ENCODE measurements around the gene KCTD12.

KCTD12 gene

DNA sequence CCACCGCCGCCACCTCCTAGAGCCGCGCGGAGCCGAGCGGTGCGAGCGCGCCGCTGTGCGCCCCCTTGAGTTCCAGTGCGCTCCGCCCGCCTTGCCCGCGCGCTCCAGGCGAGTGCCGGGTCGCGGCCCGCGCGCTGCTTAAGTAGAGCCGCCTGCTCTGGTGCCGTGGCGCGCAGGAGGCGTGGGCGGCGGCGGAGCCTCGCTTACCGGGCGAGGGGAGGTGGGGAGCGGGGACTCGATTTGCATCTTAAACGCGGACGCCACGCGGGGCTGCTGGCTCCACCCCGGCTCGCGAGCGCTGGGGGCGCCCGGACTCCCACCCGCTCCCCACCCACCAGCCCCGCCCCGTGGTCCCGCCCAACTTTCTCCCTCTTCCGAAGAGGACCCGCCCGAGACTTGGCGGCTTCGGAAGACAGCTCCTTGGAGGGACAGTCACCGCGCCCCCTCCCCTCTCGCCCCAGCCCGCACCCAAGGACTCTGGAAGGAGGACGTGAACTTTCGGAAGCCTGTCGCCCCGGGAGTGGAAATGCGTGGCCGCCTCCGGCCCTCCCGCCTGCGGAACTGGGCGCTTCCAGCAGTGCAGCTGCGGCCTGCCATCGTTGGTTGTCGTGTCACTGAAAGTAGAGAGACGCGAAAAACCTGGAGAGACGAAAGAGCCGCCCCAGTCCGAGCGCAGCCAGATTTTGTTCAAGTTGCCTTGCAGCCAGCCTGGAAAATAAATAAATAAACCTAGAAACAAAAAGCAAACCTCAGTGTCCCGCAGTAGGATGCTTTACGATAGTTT is at the start of gene KCTD12:
Gene KCTD12, minus strand, starts transcription at position 114 of the 784 bp plus-strand sequence. CDS start 257 bp downstream, outside the sequence.
- in situ Hi-C loops (cut with HindIII; ENCODE audit: low sequenced_read_pairs), result no loop called here
- H3K4me3 ChIP-seq (ENCODE audit: low read depth, low read length), result peak within 1 kb of the TSS; percentile 65
- peak; percentile 86 for DNase-seq (ENCODE audit: low read depth, low spot score)
- TF ChIP-seq, protein P1, sequence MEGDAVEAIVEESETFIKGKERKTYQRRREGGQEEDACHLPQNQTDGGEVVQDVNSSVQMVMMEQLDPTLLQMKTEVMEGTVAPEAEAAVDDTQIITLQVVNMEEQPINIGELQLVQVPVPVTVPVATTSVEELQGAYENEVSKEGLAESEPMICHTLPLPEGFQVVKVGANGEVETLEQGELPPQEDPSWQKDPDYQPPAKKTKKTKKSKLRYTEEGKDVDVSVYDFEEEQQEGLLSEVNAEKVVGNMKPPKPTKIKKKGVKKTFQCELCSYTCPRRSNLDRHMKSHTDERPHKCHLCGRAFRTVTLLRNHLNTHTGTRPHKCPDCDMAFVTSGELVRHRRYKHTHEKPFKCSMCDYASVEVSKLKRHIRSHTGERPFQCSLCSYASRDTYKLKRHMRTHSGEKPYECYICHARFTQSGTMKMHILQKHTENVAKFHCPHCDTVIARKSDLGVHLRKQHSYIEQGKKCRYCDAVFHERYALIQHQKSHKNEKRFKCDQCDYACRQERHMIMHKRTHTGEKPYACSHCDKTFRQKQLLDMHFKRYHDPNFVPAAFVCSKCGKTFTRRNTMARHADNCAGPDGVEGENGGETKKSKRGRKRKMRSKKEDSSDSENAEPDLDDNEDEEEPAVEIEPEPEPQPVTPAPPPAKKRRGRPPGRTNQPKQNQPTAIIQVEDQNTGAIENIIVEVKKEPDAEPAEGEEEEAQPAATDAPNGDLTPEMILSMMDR (IDR thresholded peaks at IDR 0.05; ENCODE audit: low read depth, low read length), result peak; percentile 24

DNA sequence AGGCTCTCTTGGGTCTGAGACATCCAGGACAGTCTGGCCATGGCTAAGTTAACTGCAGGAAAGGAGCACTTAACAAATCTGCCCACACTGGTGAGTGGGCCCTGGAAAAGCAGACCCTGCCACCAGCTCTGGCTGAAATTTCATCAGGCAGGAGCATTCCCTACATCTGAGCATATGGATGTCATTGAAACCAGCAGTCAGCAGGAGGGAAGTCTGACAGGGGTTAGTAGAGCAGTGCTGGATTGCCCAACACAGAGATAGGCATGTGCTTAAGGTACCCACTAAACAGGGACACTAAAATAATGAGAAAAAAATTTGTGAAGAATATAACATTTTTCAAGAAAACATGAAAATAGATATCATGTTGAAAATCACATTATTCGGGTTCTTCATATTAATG is 48.5 kb upstream of the KCTD12 start:
- TF ChIP-seq, protein P1 (IDR thresholded peaks at IDR 0.05; ENCODE audit: low read depth, low read length), result no peak
- DNase-seq (ENCODE audit: low read depth, low spot score), result no peak
- in situ Hi-C loops (cut with HindIII; ENCODE audit: low sequenced_read_pairs), result no loop called here
- H3K4me3 ChIP-seq (ENCODE audit: low read depth, low read length), result no peak overlapping the region

DNA sequence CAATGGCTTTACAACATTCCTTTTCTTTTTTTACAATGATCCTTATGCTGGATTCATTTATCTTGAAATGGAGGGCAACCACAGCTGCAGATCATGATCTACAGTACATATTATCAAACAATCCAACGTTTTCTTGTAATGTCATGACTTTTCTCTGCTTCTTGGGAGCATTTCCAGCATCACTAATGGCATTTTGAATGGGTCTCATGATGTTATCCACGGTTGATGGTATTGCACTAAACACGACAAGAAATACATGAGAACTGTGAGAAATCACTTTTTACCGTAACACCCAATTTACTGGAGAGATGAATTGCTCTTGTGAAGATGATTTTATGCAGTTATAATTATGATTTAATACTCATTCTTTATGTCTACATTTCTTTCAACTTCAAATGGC is 45.9 kb upstream of the KCTD12 start:
- TF ChIP-seq, protein P1 (IDR thresholded peaks at IDR 0.05; ENCODE audit: low read depth, low read length), result no peak
- in situ Hi-C loops (cut with HindIII; ENCODE audit: low sequenced_read_pairs), result no loop called here
- DNase-seq (ENCODE audit: low read depth, low spot score), result no peak
- H3K4me3 ChIP-seq (ENCODE audit: low read depth, low read length), result no peak overlapping the region

DNA sequence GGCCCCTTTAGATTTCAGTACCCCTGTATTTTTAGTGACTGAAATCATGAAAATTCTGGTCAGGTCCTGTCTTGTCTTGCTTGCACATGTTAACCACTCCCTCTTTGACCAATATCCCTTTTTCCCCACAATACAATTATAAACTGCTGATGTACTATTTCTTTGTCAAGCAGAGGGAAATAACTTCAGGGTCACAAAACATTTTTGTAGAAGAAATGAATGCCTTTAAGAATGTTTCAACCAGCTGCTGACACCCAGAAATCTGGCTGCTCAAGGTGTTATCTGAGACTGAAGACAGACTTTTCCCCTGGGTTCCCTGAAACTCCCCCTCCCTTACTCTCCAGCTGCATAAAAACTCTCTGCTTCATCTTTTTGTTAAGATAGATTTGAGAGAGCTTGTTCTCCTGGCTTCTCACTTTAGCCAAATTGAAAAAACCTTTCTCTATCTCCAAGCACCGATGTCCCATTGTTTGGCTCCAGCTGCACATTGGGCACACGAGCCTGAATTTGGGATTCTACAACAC is 43.7 kb upstream of the KCTD12 start:
- no peak overlapping the region for H3K4me3 ChIP-seq (ENCODE audit: low read depth, low read length)
- in situ Hi-C loops (cut with HindIII; ENCODE audit: low sequenced_read_pairs), result no loop called here
- no peak for DNase-seq (ENCODE audit: low read depth, low spot score)
- TF ChIP-seq, protein P1 (IDR thresholded peaks at IDR 0.05; ENCODE audit: low read depth, low read length), result no peak

DNA sequence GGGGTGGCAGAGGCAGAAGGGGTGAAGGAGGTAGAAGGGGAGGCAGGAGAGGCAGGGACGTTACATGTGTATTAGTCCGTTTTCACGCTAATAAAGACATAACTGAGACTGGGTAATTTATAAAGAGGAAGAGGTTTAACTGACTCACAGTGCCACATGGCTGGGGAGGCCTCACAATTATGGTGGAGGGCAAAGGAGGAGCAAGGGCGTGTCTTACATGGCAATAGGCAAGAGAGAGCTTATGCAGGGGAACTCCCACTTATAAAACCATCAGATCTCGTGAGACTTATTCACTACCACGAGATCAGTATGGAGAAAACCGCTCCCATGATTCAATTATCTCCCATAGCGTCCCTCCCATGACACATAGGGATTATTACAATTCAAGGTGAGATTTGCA is 43.1 kb upstream of the KCTD12 start:
- H3K4me3 ChIP-seq (ENCODE audit: low read depth, low read length), result no peak overlapping the region
- TF ChIP-seq, protein P1 (IDR thresholded peaks at IDR 0.05; ENCODE audit: low read depth, low read length), result no peak
- in situ Hi-C loops (cut with HindIII; ENCODE audit: low sequenced_read_pairs), result no loop called here
- DNase-seq (ENCODE audit: low read depth, low spot score), result no peak

DNA sequence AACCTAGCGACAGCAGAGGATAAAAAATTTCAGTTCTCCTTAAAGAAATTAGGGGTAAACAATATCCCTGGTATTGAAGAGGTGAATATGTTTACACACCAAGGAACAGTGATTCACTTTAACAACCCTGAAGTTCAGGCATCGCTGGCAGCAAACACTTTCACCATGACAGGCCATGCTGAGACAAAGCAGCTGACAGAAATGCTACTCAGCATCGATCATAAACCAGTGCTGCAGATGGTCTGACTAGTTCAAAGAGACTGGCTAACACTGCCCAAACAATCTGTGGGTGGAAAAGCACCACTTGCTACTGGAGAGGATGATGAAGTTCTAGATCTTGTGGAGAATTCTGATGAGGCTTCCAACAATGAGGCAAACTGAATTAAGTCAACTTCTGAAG is 42.3 kb upstream of the KCTD12 start:
- TF ChIP-seq, protein P1 (IDR thresholded peaks at IDR 0.05; ENCODE audit: low read depth, low read length), result no peak
- no peak overlapping the region for H3K4me3 ChIP-seq (ENCODE audit: low read depth, low read length)
- in situ Hi-C loops (cut with HindIII; ENCODE audit: low sequenced_read_pairs), result no loop called here
- no peak for DNase-seq (ENCODE audit: low read depth, low spot score)
